ENCODE results near the gene RASSF1.

Gene RASSF1

DNA sequence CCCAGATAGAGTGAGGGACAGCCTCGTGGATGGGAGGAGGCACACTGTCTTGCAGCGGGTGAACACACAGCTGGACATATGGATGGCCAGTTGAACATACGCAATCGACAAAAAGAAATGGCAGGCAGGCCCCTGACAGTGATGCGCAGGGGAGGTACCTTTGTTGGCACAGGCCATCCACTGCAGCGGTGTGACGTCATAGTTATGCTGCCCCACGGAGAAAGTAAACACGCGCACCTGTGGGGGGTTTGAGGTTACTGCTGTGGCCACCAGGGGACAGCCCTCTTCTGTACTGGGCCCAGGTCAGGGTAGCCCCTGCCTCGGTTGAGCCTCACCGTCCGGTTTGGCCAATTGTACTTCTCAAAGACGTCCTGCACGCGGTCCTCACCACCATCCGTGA is 38.1 kb upstream of the RASSF1 start:
- H4K20me1 ChIP-seq (ENCODE audit: control insufficient read depth, insufficient read depth, low read depth, low read length), result no peaks in the 10 kb centered on the region
- no peaks in the 10 kb centered on the region for H3K36me3 ChIP-seq (ENCODE audit: control insufficient read depth, low read length)
- no peak overlapping the region for H3K27ac ChIP-seq (ENCODE audit: low read depth, low read length)
- no peaks in the 10 kb centered on the region for H3F3A ChIP-seq (ENCODE audit: control insufficient read depth, insufficient read depth)
- H3K79me2 ChIP-seq (ENCODE audit: control insufficient read depth, low read length), result no peaks in the 10 kb centered on the region
- H3K9me2 ChIP-seq (replicated peaks; ENCODE audit: control insufficient read depth, low read length), result no peaks in the 10 kb centered on the region
- no peaks in the 10 kb centered on the region for H3K27me3 ChIP-seq (ENCODE audit: control insufficient read depth, low read length)
- no peak for TF ChIP-seq EZH2phosphoT487 (IDR thresholded peaks at IDR 0.05; ENCODE audit: borderline replicate concordance, low read length)
- TF ChIP-seq, protein P1, sequence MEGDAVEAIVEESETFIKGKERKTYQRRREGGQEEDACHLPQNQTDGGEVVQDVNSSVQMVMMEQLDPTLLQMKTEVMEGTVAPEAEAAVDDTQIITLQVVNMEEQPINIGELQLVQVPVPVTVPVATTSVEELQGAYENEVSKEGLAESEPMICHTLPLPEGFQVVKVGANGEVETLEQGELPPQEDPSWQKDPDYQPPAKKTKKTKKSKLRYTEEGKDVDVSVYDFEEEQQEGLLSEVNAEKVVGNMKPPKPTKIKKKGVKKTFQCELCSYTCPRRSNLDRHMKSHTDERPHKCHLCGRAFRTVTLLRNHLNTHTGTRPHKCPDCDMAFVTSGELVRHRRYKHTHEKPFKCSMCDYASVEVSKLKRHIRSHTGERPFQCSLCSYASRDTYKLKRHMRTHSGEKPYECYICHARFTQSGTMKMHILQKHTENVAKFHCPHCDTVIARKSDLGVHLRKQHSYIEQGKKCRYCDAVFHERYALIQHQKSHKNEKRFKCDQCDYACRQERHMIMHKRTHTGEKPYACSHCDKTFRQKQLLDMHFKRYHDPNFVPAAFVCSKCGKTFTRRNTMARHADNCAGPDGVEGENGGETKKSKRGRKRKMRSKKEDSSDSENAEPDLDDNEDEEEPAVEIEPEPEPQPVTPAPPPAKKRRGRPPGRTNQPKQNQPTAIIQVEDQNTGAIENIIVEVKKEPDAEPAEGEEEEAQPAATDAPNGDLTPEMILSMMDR (IDR thresholded peaks at IDR 0.05; ENCODE audit: low read depth, low read length, poor library complexity, severe bottlenecking), result no peak
- H3K4me1 ChIP-seq (ENCODE audit: control insufficient read depth, low read length), result no peaks in the 10 kb centered on the region
- H3K4me3 ChIP-seq (ENCODE audit: low read length), result no peak overlapping the region
- H3K4me2 ChIP-seq (ENCODE audit: low read length), result no peak overlapping the region
- no peaks in the 10 kb centered on the region for H3K9me3 ChIP-seq (ENCODE audit: control insufficient read depth, insufficient read depth, low read length)

DNA sequence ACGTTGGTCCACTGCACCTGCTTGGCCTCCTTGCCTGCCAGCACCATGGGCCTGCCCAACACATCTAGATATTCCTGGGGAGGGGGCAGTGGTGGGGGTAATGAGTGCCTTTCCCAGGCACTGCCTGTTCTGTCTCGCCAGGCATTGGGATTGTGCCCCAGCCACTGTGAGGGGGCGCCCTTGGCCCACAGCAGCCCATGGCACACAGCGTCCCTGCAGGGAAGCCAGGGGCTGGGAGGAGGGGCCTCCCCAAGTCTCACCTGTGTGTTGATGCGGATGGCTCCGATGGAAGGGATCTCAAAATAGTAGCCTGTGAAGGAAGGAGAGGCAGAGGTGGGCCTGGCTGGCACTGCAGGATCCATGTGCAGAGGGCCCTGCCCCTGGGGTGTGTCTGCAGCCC is 37.4 kb upstream of the RASSF1 start:
- no peak for TF ChIP-seq EZH2phosphoT487 (IDR thresholded peaks at IDR 0.05; ENCODE audit: borderline replicate concordance, low read length)
- TF ChIP-seq, protein P1 (IDR thresholded peaks at IDR 0.05; ENCODE audit: low read depth, low read length, poor library complexity, severe bottlenecking), result no peak
- no peak overlapping the region for H3K27ac ChIP-seq (ENCODE audit: low read depth, low read length)
- no peaks in the 10 kb centered on the region for H3K36me3 ChIP-seq (ENCODE audit: control insufficient read depth, low read length)
- H3F3A ChIP-seq (ENCODE audit: control insufficient read depth, insufficient read depth), result no peaks in the 10 kb centered on the region
- H3K4me3 ChIP-seq (ENCODE audit: low read length), result no peak overlapping the region
- H3K27me3 ChIP-seq (ENCODE audit: control insufficient read depth, low read length), result no peaks in the 10 kb centered on the region
- H3K4me1 ChIP-seq (ENCODE audit: control insufficient read depth, low read length), result no peaks in the 10 kb centered on the region
- H4K20me1 ChIP-seq (ENCODE audit: control insufficient read depth, insufficient read depth, low read depth, low read length), result no peaks in the 10 kb centered on the region
- no peaks in the 10 kb centered on the region for H3K79me2 ChIP-seq (ENCODE audit: control insufficient read depth, low read length)
- no peak overlapping the region for H3K4me2 ChIP-seq (ENCODE audit: low read length)
- H3K9me3 ChIP-seq (ENCODE audit: control insufficient read depth, insufficient read depth, low read length), result no peaks in the 10 kb centered on the region
- H3K9me2 ChIP-seq (replicated peaks; ENCODE audit: control insufficient read depth, low read length), result no peaks in the 10 kb centered on the region

DNA sequence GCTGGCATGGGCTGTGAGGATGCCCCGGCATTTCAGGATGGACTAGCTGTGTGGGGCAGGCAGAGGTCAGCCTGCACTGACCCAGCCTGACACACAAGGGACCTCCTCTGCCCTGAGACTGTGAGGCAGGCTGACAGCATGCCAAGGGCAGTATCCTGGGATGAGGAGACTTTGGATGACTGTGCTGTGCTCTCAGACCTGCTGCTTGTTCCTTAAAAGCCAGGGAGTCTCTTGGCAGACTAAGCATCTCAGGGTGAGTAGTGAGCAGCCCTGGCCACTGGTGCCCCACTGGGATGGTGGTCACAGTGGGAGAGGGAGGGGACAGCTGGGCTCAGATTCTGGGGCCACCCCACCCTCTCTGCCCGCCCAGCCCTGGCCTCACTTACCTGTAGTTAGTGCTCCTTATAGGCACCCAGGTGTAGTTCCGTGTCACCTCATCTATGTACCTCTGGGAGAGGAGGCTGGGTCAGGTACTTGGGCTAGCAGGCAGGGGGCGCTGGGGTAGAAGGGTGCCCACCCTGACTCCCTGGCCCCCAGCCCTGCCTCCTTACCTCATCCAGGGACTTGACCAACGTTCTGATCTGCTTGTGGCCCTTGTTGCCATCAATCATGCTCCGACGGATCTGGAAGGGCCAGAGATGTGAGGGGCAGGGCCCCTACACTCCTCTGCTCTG is 34.8 kb upstream of the RASSF1 start:
- Histone ChIP-seq H3K9me3 (ENCODE audit: control insufficient read depth, insufficient read depth, low read length) (no peaks in the 10 kb centered on the region), H3F3A (ENCODE audit: control insufficient read depth, insufficient read depth) (no peaks in the 10 kb centered on the region), H3K4me3 (ENCODE audit: low read length) (no peak overlapping the region), H3K27me3 (ENCODE audit: control insufficient read depth, low read length) (peaks cover 7% of the 10 kb centered on the region), H3K4me1 (ENCODE audit: control insufficient read depth, low read length) (no peaks in the 10 kb centered on the region), H3K27ac (ENCODE audit: low read depth, low read length) (no peak overlapping the region), H3K4me2 (ENCODE audit: low read length) (no peak overlapping the region), H3K79me2 (ENCODE audit: control insufficient read depth, low read length) (no peaks in the 10 kb centered on the region), H3K36me3 (ENCODE audit: control insufficient read depth, low read length) (no peaks in the 10 kb centered on the region), H3K9me2 (replicated peaks; ENCODE audit: control insufficient read depth, low read length) (no peaks in the 10 kb centered on the region), H4K20me1 (ENCODE audit: control insufficient read depth, insufficient read depth, low read depth, low read length) (no peaks in the 10 kb centered on the region)
- no peak for TF ChIP-seq EZH2phosphoT487 (IDR thresholded peaks at IDR 0.05; ENCODE audit: borderline replicate concordance, low read length)
- TF ChIP-seq, protein P1 (IDR thresholded peaks at IDR 0.05; ENCODE audit: low read depth, low read length, poor library complexity, severe bottlenecking), result peak; percentile 48
